A204.1 (cell line): ENCODE measurements around the gene RAB4B.
"Not testable (repeated sequence)": the region's sequence is repeated elsewhere in the genome, so short reads cannot be mapped to it uniquely, and the experiment has no call there.

Experiments used
- FAIRE-seq: peaks from 2 replicates; lab custom pipeline; 2012; peaks lifted over from hg19 to GRCh38; lab: Jason Lieb, UNC

Gene RAB4B

GRCh38 chr19:40750874-40751537, 27.0 kb upstream of the RAB4B start, which contains the start of gene SNRPA:
SNRPA (plus strand) TSS chr19:40751203; CDS start chr19:40751409, 206 bp downstream.
- FAIRE-seq = peak; percentile 83

- FAIRE-seq = no peak
Measured at GRCh38 chr19:40752257-40752781, 25.7 kb upstream of the RAB4B start.

- no peak for FAIRE-seq
Measured at GRCh38 chr19:40754611-40755247, 23.3 kb upstream of the RAB4B start.

GRCh38 chr19:40755248-40755624, 22.8 kb upstream of the RAB4B start:
- no peak for FAIRE-seq

- FAIRE-seq = no peak
Measured at GRCh38 chr19:40755791-40756190, 22.3 kb upstream of the RAB4B start.

- no peak for FAIRE-seq
Measured at GRCh38 chr19:40756502-40757110, 21.4 kb upstream of the RAB4B start.

GRCh38 chr19:40758491-40758890, 19.6 kb upstream of the RAB4B start:
- no peak for FAIRE-seq

GRCh38 chr19:40759352-40759751, 18.7 kb upstream of the RAB4B start:
- no peak for FAIRE-seq

GRCh38 chr19:40762754-40763470, 15.1 kb upstream of the RAB4B start:
- FAIRE-seq = no peak

- no peak for FAIRE-seq
Measured at GRCh38 chr19:40763526-40763925, 14.5 kb upstream of the RAB4B start.

GRCh38 chr19:40763963-40764362, 14.1 kb upstream of the RAB4B start:
- FAIRE-seq = no peak

- not testable (repeated sequence) for FAIRE-seq
Measured at GRCh38 chr19:40766385-40766784, 11.7 kb upstream of the RAB4B start.

GRCh38 chr19:40768869-40769268, 9.2 kb upstream of the RAB4B start:
- FAIRE-seq = no peak

GRCh38 chr19:40771101-40771862, 6.8 kb upstream of the RAB4B start:
- not testable (repeated sequence) for FAIRE-seq

GRCh38 chr19:40774916-40775631, 3.0 kb upstream of the RAB4B start, which contains the start of gene MIA:
MIA (plus strand) TSS chr19:40775521; CDS start chr19:40775543, 22 bp downstream.
- FAIRE-seq = peak; percentile 93

GRCh38 chr19:40775632-40776022, 2.4 kb upstream of the RAB4B start:
- FAIRE-seq = no peak

- FAIRE-seq = no peak
Measured at GRCh38 chr19:40776364-40776763, 1.7 kb upstream of the RAB4B start.

- FAIRE-seq = no peak
Measured at GRCh38 chr19:40776932-40777644, 959 bp upstream of the RAB4B start.

GRCh38 chr19:40777645-40777936, 456 bp upstream of the RAB4B start:
- FAIRE-seq = no peak

- FAIRE-seq = no peak
Measured at GRCh38 chr19:40778706-40779284, 748 bp downstream of the RAB4B start.
